Neutrophil (primary cell): ENCODE data around the gene PRPF38B.

Experiments
- H3K27ac ChIP-seq: fragments of 200-600 bp; sonication (generic); 2 replicates; pipeline ENCODE4 v1.5.1; 2016; ENCODE audit warnings: mild to moderate bottlenecking, moderate library complexity
- H3K27me3 ChIP-seq: fragments of 200-600 bp; sonication (generic); 2 replicates; pipeline ENCODE4 v1.6.0; 2016; ENCODE audit warnings: mild to moderate bottlenecking
- H3K36me3 ChIP-seq: fragments of 200-600 bp; sonication (generic); 2 replicates; pipeline ENCODE4 v1.5.1; 2017
- H3K4me1 ChIP-seq, 2 experiments: fragments of 200-600 bp in 1 of 2; sonication (generic) in 1 of 2; 1 replicate in 1 of 2; 2 replicates in 1 of 2; pipeline versions ENCODE4 v1.5.1 to v1.6.1; 2013 to 2016; ENCODE audit warnings: low read depth in 1 of 2, low read length in 1 of 2, mild to moderate bottlenecking in 1 of 2, moderate library complexity in 1 of 2; ENCODE audit not compliant: control insufficient read depth in 1 of 2, insufficient read depth in 1 of 2
- H3K4me3 ChIP-seq, 2 experiments: fragments of 200-600 bp in 1 of 2; sonication (generic) in 1 of 2; 1 replicate in 1 of 2; 2 replicates in 1 of 2; pipeline ENCODE4 v1.5.1; 2013 to 2016; ENCODE audit warnings: low read depth in 1 of 2, low read length in 1 of 2, mild to moderate bottlenecking in 1 of 2, moderate library complexity in 1 of 2
- H3K9me3 ChIP-seq: fragments of 200-600 bp; sonication (generic); 2 replicates; pipeline ENCODE4 v1.5.1; 2016
- TF ChIP-seq, protein P1 (sequence below): fragments of 200-600 bp; sonication (generic); IDR thresholded peaks from 2 replicates; pipeline ENCODE4 v1.5.1; 2016; ENCODE audit warnings: antibody characterized with exemption

The PRPF38B gene, protein sequence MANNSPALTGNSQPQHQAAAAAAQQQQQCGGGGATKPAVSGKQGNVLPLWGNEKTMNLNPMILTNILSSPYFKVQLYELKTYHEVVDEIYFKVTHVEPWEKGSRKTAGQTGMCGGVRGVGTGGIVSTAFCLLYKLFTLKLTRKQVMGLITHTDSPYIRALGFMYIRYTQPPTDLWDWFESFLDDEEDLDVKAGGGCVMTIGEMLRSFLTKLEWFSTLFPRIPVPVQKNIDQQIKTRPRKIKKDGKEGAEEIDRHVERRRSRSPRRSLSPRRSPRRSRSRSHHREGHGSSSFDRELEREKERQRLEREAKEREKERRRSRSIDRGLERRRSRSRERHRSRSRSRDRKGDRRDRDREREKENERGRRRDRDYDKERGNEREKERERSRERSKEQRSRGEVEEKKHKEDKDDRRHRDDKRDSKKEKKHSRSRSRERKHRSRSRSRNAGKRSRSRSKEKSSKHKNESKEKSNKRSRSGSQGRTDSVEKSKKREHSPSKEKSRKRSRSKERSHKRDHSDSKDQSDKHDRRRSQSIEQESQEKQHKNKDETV

DNA sequence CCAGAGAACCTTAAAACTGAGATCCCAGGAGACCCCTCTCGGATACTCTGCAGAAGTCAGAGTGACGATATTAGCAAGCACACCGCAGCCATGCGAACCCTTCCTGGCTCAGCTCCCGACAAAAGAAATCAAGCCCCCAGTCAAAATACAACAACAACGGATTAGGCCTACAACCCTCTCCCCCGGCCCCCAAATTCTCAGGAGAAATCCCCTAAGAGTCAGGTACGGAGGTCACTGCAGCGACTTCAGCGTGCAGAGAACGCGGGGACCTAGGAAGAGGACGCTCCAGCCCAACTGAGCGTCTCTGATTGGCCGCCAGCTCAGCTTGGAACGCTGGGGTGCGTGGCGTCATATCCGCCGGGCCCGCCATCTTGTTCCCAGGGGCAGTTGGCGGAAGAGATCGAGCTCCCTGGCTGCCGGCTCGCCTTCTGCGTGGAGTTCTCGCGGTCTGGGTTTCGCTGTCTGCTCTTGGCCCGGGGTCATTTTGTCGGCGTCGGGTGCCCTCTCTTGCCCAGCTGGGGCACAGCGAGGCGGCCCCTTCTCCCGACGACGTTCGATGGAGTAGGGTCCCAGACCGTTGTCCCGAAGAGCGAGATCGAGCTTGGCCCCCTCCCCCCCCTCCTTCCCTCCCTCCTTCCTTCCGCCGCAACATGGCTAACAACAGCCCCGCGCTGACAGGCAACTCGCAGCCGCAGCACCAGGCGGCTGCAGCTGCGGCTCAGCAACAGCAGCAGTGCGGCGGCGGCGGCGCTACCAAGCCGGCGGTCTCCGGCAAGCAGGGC is at the start of gene PRPF38B:
Gene PRPF38B (plus strand): TSS at position 369 of the 782 bp plus-strand sequence. CDS start 282 bp downstream, at position 651.
- Histone ChIP-seq H3K4me1 (peaks cover 34 to 38% of the 10 kb centered on the region in 2 experiments), H3K27me3 (no peaks in the 10 kb centered on the region), H3K9me3 (no peaks in the 10 kb centered on the region), H3K4me3 (peak within 1 kb of the TSS; percentile 79 to 90), H3K27ac (peak within 1 kb of the TSS; percentile 95), H3K36me3 (peaks cover 16% of the 10 kb centered on the region)
- TF ChIP-seq, protein P1, sequence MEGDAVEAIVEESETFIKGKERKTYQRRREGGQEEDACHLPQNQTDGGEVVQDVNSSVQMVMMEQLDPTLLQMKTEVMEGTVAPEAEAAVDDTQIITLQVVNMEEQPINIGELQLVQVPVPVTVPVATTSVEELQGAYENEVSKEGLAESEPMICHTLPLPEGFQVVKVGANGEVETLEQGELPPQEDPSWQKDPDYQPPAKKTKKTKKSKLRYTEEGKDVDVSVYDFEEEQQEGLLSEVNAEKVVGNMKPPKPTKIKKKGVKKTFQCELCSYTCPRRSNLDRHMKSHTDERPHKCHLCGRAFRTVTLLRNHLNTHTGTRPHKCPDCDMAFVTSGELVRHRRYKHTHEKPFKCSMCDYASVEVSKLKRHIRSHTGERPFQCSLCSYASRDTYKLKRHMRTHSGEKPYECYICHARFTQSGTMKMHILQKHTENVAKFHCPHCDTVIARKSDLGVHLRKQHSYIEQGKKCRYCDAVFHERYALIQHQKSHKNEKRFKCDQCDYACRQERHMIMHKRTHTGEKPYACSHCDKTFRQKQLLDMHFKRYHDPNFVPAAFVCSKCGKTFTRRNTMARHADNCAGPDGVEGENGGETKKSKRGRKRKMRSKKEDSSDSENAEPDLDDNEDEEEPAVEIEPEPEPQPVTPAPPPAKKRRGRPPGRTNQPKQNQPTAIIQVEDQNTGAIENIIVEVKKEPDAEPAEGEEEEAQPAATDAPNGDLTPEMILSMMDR: peak; percentile 34

DNA sequence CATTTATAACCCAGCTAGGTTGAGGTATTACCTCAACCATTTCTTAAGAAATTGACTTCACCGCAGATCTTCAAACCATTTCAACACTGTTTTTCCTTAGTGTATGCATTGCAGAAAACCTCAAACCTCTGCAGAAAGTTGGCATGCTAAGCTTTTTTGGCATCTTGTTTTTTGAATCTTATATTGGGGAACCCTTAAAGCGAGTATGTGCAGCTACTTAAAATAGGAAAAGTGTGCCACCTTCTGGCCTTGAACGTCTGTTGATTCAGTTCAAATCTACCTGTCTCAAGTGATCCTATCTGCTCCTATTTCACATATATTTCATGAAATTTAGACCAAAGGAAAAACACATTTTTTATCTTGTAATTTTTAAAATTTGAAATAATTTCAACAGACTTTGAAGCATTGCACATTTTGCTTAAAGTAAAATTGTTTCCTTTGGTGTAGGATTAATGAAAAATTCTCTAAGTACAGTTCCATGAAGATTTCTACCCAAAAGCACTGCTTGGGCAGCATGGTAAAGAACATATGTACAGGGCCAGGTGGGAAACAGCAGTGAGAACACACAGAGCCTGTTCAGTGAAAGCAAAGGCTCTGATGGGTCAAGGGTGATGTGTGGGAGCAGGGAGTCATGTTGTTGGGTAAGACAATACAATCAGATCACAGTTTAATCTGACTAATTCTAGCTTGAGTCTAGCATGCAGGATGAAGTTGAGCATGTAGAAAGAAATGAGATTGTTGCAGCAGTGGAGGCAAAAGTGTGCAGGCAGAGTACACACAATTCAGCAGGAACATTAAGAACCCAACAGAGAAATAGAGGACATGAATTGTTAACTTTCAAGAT is 48.4 kb upstream of the PRPF38B start:
- H3K4me1 ChIP-seq: peaks cover 65 to 66% of the 10 kb centered on the region in 2 experiments
- TF ChIP-seq, protein P1: peak; percentile 61

DNA sequence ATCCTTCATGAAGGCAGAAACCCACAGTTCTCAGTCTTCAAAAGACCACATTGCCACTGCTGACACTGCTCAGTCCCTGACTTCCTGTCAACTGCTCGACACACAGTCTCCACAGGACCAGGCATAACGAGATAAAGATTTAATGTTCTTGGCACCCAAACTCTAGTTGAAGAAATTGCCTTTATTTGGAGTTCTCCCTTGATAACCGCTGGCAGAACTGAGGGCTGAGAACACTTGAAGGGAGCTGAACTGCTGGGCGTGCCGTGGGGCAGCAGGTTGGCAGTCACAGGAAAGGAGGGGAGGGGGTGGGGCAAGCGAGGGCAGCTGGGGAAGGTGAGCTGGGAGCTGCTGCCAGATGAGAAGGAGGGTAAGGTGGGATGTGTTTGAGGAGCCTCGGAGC is 47.1 kb upstream of the PRPF38B start:
- TF ChIP-seq, protein P1: no peak
- H3K36me3 ChIP-seq: peaks cover 4% of the 10 kb centered on the region
- no peaks in the 10 kb centered on the region for H3K9me3 ChIP-seq
- H3K4me3 ChIP-seq: peak overlapping the region; percentile 12 to 59
- H3K27me3 ChIP-seq: no peaks in the 10 kb centered on the region
- peak overlapping the region; percentile 97 for H3K27ac ChIP-seq
- peaks cover 65 to 66% of the 10 kb centered on the region in 2 experiments for H3K4me1 ChIP-seq

More for the DNA sequence above, 48.4 kb upstream of the PRPF38B start:
- no peaks in the 10 kb centered on the region for H3K9me3 ChIP-seq
- H3K27ac ChIP-seq: peak overlapping the region; percentile 97
- H3K4me3 ChIP-seq: peak overlapping the region in 1 of 2 experiments; percentile 39
- no peaks in the 10 kb centered on the region for H3K36me3 ChIP-seq
- H3K27me3 ChIP-seq: no peaks in the 10 kb centered on the region

DNA sequence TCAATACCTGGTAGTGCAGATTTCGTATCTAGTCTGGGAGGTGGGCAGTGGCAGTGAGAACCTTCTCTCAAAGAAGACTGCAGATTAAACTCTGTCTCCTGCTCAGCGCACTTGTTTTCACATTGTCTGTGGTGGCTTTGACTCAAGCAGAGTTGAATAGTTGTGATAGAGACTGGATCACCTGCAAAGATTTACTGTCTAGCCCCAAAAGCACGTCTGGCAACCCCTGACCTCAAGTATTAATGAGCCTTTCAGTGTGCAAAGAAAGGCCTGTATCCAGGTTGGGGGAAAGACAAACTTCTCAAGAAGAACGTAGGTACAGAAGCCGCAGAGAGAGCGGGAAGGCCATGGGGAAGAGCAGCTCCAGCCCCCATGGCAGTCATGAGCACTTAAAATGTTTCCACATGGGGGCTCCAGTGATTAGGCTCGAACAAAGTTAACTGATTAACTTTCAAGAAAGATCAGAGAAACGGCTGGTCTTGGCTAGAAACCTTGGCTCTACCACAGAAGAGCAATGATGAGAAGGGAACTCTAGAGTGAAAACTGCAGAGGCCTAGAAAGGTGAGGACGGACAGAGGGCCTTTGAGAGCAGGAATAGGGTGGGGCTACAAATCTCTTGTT is 46.4 kb upstream of the PRPF38B start:
- TF ChIP-seq, protein P1: no peak
- Histone ChIP-seq H3K27me3 (no peaks in the 10 kb centered on the region), H3K36me3 (peaks cover 5% of the 10 kb centered on the region), H3K4me1 (peaks cover 65 to 66% of the 10 kb centered on the region in 2 experiments), H3K4me3 (peak overlapping the region; percentile 49 to 59), H3K27ac (peak overlapping the region; percentile 97), H3K9me3 (no peaks in the 10 kb centered on the region)
